WI38 (cell line): ENCODE measurements around the gene FCMR.

Source experiments
- H3K4me3 ChIP-seq: 2 replicates; pipeline ENCODE4 v1.5.1; 2011; ENCODE audit warnings: low read depth, mild to moderate bottlenecking, control low read depth, low read length
- CTCF ChIP-seq: IDR thresholded peaks from 2 replicates; pipeline ENCODE4 v1.5.1; 2012; ENCODE audit warnings: low read depth, mild to moderate bottlenecking, control low read depth, low read length

The FCMR gene

GRCh38 chr1:206883160-206883559 is 38.6 kb downstream of the FCMR start:
- no peak for TF ChIP-seq CTCF

DNA sequence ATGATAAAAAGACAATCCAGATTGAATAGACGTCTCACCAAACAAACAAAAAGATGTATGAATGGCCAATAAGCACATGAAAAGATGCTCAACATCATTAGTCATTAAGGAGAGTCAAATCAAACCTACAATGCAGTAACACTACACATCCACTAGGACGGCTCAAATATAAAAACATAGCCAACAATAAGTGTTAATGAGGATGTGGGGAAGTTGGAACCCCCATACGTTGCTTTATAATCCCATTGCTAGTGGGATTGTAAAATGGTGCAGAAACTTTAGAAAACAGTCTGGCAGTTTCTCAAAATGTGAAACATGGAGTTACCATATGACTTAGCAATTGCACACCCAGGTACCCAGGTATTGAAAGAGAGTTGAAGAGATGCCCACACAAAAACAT is 39.2 kb downstream of the FCMR start:
- TF ChIP-seq CTCF = no peak
- H3K4me3 ChIP-seq = no peak overlapping the region

More at GRCh38 chr1:206883160-206883559, 38.6 kb downstream of the FCMR start:
- no peak overlapping the region for H3K4me3 ChIP-seq

- no peak overlapping the region for H3K4me3 ChIP-seq
- no peak for TF ChIP-seq CTCF
Observed at GRCh38 chr1:206880314-206880713, 41.4 kb downstream of the FCMR start.

DNA sequence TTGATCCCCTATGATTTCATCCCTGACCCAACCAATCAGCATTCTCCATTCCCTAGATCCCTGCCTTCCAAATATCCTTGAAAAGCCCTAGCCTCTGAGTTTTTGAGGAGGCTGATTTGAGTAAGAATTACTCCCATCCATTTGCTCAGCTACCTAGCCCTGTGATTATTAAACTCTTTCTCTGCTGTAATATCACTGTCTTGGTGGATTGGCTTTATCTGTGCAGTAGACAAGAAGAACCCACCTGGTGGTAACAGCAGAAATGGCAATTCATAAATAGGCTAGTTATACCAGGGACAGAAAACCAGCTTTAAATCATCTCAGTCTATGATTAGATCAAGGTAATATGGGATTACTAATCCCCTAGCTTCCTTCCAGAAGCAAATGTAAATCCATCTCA is 43.3 kb downstream of the FCMR start:
- TF ChIP-seq CTCF = 0 out of 2 replicates have a peak, but pooled peaks have one; percentile 11

GRCh38 chr1:206875752-206876377 is 45.9 kb downstream of the FCMR start:
- no peak for TF ChIP-seq CTCF
- no peak overlapping the region for H3K4me3 ChIP-seq

More for the DNA sequence above, 43.3 kb downstream of the FCMR start:
- H3K4me3 ChIP-seq = no peak overlapping the region

GRCh38 chr1:206873603-206874188 is 48.0 kb downstream of the FCMR start:
- H3K4me3 ChIP-seq = no peak overlapping the region
- no peak for TF ChIP-seq CTCF

DNA sequence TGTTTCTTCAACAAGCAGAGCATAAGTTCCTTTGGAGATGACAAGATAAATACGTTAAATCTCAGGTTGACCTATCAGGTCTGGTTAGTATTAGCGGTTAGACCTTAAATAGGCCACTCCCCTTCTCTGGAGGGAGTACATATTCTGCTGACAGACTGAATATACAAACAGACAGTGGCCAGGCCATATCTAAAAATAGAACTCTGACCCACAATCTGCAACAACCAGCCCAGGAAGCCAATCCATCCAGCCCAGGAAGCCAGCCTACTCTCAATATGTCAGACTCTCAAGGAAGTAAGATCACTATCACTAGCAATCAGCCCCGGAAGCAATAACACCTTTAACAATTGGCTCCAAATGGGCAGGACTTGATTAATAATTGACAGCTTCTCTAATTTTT is 49.6 kb downstream of the FCMR start:
- no peak for TF ChIP-seq CTCF
- H3K4me3 ChIP-seq = no peak overlapping the region
